Activated CD4-positive, alpha-beta T cell treated with anti-CD3 and anti-CD28 coated beads for 1 hour (primary cell): ENCODE results near the gene MTF1.
A peak's percentile ranks its signal among the peaks of the same experiment; 100 is the strongest.

Experiments
- DNase-seq: peaks from one replicate; pipeline ENCODE4 v3.0.0-alpha.2; 2020

Gene MTF1

GRCh38 chr1:37825506-37825905 is 33.9 kb downstream of the MTF1 start:
- DNase-seq, result no peak

GRCh38 chr1:37824001-37824400 is 35.4 kb downstream of the MTF1 start:
- no peak for DNase-seq

DNA sequence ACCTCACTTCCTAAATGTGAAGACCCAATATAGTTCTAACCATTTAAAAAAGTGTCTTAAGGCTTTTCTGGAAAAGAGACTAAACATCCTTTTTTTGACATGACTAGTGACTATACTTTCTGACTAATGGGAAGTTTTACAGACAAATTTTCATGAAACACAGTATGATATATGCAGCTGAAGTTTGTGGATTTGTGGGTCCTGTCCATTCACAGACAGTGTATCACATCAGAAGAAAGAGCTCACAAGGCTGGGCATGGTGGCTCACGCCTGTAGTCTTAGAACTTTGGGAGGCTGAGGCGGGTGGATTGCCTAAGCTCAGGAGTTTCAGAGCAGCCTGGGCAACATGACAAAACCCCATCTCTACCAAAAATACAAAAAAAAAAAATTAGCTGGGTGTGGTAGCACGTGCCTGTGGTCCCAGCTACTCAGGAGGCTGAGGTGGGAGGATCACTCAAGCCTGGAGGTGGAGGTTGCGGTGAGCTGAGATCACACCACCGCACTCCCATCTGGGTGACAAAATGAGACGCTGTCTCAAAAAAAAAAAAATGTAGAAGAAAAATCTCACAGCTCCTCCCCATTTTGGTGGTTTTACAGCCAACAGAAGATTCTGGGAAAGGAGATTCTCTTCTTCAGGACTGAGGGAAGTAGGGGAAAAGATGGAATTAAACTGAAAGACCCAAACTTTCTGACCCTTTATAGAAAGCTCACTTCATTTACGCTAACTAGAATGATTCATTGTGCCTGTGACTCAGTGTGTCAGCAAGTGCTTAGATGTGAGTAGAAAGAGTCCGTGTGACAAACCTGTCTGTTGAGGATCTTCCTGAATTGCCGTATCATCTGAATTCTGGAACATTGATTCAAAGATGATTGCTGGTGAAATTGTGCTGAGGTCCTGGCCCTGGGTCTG is 36.2 kb downstream of the MTF1 start:
- no peak for DNase-seq

DNA sequence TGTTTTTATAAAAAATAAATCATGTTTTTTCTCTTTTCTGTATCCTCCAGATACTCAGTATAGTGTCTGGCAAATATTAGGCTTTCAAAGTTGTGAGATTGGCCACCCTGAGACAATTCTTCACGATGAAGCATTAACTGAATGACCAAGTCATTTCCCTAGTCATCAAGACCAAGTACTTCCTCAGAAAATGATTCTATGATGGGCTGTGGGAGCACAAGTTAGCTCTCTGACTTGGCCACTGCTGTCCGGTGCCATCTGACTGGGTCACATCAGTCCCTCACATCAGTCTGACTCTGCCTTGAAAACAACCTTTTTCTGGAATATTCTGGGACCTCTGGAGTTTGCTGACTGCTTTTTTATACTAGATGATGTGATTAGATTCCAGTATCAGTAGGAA is 37.9 kb downstream of the MTF1 start:
- no peak for DNase-seq

DNA sequence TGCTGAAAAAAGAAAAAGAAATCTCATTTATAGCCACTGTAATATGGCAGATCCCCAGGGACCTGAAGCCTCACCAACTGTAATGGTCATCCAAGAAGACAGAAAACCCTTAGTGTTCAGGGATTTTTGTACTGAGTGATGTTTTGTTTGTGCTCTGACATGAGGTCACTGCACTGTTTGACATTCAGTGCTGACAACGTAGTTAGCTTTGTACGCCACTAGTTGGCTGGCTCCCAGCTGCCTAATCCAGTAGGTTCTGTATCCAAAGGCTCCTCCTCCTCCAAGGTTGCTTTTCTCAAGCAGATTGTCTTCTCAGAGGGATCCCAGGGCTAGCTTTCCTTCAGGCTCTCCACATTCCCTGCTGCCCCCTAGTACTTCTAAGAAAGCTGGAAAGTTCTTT is 41.9 kb downstream of the MTF1 start:
- DNase-seq, result no peak

GRCh38 chr1:37814252-37814651 is 45.1 kb downstream of the MTF1 start:
- DNase-seq, result no peak

GRCh38 chr1:37813529-37814145 is 45.8 kb downstream of the MTF1 start:
- DNase-seq, result no peak

DNA sequence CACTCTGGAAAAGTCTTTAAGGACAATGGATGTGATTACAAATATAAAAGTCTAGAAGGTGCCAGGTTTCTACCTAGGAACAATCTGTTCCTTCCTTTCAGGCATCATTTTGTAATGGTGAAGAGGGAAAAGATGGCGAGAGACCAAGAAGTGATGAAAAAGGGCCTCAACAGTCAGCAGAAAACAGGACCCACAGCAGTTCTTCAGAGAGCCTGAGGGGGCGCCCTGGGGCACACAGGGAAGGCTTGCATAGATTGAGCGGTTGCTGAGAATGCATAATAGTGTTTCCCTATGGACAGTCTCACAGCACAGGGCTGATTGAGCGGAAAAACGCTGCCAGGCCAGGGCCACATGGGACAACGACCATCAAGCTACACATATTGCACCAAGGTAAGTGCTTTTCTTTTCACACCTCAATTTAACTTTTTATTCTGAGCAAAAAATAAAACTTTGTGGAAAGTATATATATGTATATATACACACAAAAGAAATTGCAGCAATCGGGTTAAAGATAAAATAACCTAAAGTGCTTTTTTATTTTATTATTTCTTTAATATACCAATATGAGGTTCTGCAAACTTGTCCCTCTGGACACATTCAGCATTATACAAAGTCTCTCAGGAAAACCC is 48.3 kb downstream of the MTF1 start:
- peak; percentile 40 for DNase-seq

DNA sequence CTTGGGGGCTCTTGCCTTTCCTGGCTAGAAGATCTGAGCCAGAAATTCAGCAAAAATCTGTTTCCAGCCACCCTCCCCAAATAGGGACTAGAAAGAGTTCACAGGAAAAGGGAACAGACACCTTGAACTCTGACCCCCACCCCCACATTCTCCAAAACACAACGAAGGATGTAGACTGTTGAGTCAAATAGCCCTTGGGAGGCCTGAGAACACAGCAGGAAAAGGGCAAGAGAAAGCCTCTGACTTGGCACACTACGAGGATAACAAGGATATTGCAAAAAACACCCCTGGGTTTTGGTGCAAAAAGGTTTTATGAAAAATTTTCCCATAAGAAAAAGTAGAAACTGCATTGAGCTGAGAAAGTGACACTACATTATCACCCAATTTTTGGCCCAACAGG is 49.5 kb downstream of the MTF1 start:
- DNase-seq, result no peak

DNA sequence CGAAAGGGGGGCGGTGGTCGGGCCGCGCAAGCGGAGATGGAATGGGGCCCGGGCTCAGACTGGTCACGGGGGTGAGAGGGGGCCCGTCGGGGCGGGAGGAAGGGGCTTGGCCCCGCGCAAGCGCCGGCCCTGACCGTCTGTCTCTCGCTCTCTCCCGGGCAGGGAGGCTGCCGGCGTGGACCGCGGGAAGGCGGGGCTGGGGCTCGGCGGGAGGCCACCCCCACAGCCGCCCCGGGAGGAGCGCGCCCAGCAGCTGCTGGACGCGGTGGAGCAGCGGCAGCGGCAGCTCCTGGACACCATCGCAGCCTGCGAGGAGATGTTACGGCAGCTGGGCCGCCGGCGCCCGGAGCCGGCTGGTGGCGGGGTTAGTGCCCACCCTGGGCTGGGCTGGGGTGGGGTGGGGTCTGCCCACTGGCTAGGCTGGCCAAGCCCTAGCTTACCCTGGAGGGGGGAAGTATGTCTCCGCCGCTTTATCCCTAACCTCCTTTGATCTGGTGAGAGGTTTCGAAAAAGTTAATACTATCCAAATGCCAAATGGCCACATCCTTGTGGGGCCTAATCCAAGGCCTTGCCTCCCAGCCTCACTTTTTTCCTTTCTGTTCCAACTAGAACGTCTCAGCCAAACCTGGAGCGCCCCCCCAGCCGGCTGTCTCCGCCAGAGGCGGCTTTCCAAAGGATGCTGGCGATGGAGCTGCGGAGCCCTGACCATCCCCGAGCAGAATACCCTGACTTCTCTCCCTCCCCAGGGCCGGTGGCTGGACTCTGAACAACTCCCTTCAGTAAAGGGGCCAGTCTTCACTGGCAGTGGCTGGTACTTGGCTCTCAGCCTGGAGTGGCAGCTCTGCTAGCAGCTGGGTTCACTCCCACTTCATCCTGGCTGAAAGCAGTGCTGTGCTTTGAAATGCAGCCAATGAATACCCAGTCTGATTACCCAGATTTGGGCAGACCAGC is 50.7 kb downstream of the MTF1 start:
- DNase-seq, result no peak

GRCh38 chr1:37807555-37808368 is 51.6 kb downstream of the MTF1 start, which contains the start of the genes C1orf122 and YRDC:
C1orf122 (plus strand) TSS chr1:37807790; CDS start chr1:37808405, 615 bp downstream.
YRDC (minus strand) TSS chr1:37808208; CDS start chr1:37808180, 28 bp downstream.
- peak; percentile 89 for DNase-seq

DNA sequence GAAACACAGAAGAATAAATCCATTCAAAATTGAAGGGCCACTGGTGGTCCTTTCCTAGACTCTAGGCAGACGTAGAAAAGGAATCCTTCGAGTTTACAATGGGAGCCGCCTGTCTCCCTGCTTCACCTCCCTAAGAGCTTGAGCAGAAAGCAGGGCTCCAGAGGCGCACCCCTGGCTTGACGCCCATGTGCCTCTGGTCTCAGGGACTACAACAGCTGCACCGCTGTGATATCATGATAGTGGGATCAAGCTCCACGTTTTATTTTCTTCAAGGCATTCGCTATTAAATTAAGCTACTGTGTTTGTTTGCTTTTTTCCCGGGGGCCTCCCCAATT is 52.2 kb downstream of the MTF1 start:
- DNase-seq, result no peak

DNA sequence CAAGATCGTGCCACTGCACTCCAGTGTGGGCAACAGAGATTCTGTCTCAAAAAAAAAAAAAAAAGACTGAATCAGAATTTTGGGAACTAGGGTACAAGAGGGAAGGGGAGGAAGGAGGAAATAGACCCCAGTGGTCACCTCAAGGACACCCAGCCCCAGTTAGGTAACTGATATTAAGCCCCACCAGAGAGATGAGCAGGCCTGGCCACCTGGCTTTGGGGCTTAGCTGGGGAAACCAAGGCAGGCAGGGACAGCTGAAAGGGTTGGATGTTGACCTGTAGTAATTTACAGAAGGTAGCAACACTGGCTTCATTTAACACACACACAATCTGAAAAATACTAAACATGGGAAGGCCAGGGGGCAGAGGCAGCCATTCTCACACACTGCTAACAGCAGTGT is 57.0 kb downstream of the MTF1 start:
- no peak for DNase-seq

GRCh38 chr1:37797750-37798345 is 61.5 kb downstream of the MTF1 start:
- no peak for DNase-seq

DNA sequence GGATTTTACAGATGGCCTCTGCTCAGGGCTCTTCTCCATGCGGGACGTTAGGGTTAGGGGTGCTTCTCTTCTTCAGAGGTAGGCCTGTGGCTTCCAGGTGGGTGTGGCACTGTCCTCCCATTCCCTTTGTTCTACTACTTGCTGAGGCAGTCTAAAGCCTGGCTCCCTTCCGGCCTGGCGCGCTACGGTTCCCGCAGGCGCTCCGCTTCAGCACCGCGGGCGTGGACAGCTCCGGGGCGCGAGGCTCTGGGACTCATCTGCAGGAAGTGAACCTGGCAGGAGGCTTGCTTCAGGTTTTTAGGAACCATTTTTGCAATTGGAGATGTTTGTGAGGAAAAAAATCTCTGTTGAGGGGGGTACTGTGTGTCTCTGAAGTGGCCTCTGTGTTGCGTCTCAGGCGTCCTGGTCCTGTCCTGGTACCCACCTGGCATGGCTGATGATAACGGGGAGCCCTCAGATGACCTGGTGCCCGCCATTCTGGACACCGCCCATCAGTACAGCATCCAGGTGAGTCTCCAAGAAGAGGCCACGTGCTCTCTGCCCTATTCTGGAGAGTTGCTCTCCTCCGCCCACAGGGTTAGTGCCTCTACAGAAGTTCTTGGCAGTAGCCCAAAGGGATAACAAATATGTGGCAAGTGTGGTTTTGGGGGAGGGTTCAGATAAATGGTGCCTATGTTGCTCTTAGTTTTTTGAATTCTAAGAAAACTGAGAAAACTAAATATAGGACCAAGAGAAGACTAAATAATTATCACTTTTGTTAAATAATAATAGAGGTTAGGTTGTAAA is 63.9 kb downstream of the MTF1 start:
- DNase-seq, result no peak

- no peak for DNase-seq
These were observed 64.7 kb downstream of the MTF1 start for GRCh38 chr1:37794372-37795339.

GRCh38 chr1:37793773-37794371 is 65.5 kb downstream of the MTF1 start, which contains the start of gene MANEAL:
MANEAL (plus strand) TSS chr1:37793847; CDS start chr1:37794183, 336 bp downstream.
- no peak for DNase-seq

GRCh38 chr1:37792943-37793686 is 66.3 kb downstream of the MTF1 start:
- no peak for DNase-seq
